HFFc6 (cell line): ENCODE measurements around the gene MARS1. TPM values are rescaled to one million over a fixed set of nuclear protein-coding genes. Genes with fewer than 3 reads are reported as not detected.
A peak's percentile ranks its signal among the peaks of the same experiment; 100 is the strongest.

Source experiments
- DNase-seq: peaks from one replicate; pipeline ENCODE4 v3.0.0-alpha.2; 2018
- H3K27ac Mint-ChIP-seq: 2 replicates; pipeline ENCODE4 v1.8.0; 2020; ENCODE audit warnings: mild to moderate bottlenecking, mixed read lengths
- H3K27me3 Mint-ChIP-seq: 2 replicates; pipeline ENCODE4 v1.8.0; 2021; ENCODE audit warnings: mild to moderate bottlenecking, moderate library complexity, mixed read lengths; ENCODE audit not compliant: insufficient read depth
- H3K36me3 Mint-ChIP-seq: 2 replicates; pipeline ENCODE4 v1.8.0; 2021; ENCODE audit warnings: low read depth, mixed read lengths
- H3K4me1 Mint-ChIP-seq: 2 replicates; pipeline ENCODE4 v1.8.0; 2020; ENCODE audit warnings: low read depth, mixed read lengths
- H3K4me3 Mint-ChIP-seq: 2 replicates; pipeline ENCODE4 v1.8.0; 2020; ENCODE audit warnings: mild to moderate bottlenecking, moderate library complexity, mixed read lengths
- H3K9me3 Mint-ChIP-seq: 2 replicates; pipeline ENCODE4 v1.8.0; 2020; ENCODE audit warnings: mild to moderate bottlenecking, mixed read lengths
- CTCF ChIP-seq: fragments of 200-600 bp; sonication (generic); IDR thresholded peaks from 2 replicates; pipeline ENCODE4 v1.5.0; 2021; ENCODE audit warnings: antibody characterized with exemption, mild to moderate bottlenecking
- total RNA-seq, 6 experiments: library from RNA; stranded (reverse); fragmentation: NEBNext Ultra II Directional; extraction: Animal tissue kit (Norgen Biotek cat#: 25700); gene quantifications; 2 replicates in 1 of 6; 3 replicates in 5 of 6; pipeline ENCODE4 v1.2.3, GENCODE V29; 2021

MARS1 gene
- total RNA-seq, 6 experiments from 2014 or later, result 179 to 207 (median 193) TPM

GRCh38 chr12:57455374-57456144 lies 32.3 kb upstream of the MARS1 start:
- Mint-ChIP-seq H3K4me1 (peaks cover 73% of the 10 kb centered on the region), H3K9me3 (no peaks in the 10 kb centered on the region), H3K27ac (no peak overlapping the region), H3K27me3 (peaks cover 6% of the 10 kb centered on the region), H3K4me3 (no peak overlapping the region; the same call in 1 of the 2 replicates), H3K36me3 (no peaks in the 10 kb centered on the region)
- TF ChIP-seq CTCF, result no peak
- DNase-seq, result no peak

DNA sequence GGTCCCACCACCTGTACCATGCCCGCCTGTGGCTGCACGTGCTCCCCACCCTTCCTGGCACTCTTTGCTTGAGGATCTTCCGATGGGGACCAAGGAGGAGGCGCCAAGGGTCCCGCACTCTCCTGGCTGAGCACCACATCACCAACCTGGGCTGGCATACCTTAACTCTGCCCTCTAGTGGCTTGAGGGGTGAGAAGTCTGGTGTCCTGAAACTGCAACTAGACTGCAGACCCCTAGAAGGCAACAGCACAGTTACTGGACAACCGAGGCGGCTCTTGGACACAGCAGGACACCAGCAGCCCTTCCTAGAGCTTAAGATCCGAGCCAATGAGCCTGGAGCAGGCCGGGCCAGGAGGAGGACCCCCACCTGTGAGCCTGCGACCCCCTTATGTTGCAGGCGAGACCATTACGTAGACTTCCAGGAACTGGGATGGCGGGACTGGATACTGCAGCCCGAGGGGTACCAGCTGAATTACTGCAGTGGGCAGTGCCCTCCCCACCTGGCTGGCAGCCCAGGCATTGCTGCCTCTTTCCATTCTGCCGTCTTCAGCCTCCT lies 31.6 kb upstream of the MARS1 start:
- H3K27me3 Mint-ChIP-seq, result peaks cover 6% of the 10 kb centered on the region

DNA sequence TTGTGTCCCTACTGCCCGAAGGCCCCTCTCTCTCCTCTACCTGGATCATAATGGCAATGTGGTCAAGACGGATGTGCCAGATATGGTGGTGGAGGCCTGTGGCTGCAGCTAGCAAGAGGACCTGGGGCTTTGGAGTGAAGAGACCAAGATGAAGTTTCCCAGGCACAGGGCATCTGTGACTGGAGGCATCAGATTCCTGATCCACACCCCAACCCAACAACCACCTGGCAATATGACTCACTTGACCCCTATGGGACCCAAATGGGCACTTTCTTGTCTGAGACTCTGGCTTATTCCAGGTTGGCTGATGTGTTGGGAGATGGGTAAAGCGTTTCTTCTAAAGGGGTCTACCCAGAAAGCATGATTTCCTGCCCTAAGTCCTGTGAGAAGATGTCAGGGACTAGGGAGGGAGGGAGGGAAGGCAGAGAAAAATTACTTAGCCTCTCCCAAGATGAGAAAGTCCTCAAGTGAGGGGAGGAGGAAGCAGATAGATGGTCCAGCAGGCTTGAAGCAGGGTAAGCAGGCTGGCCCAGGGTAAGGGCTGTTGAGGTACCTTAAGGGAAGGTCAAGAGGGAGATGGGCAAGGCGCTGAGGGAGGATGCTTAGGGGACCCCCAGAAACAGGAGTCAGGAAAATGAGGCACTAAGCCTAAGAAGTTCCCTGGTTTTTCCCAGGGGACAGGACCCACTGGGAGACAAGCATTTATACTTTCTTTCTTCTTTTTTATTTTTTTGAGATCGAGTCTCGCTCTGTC lies 31.0 kb upstream of the MARS1 start:
- peaks cover 64% of the 10 kb centered on the region for H3K4me1 Mint-ChIP-seq
- no peak for DNase-seq
- H3K36me3 Mint-ChIP-seq, result no peaks in the 10 kb centered on the region
- no peak for TF ChIP-seq CTCF
- H3K27ac Mint-ChIP-seq, result no peak overlapping the region
- peaks cover 6% of the 10 kb centered on the region for H3K27me3 Mint-ChIP-seq
- H3K4me3 Mint-ChIP-seq, result no peak overlapping the region
- H3K9me3 Mint-ChIP-seq, result no peaks in the 10 kb centered on the region

More for the DNA sequence above, 31.6 kb upstream of the MARS1 start:
- TF ChIP-seq CTCF, result peak; percentile 84
- Mint-ChIP-seq H3K9me3 (no peaks in the 10 kb centered on the region), H3K4me1 (peaks cover 70% of the 10 kb centered on the region), H3K27ac (no peak overlapping the region), H3K36me3 (no peaks in the 10 kb centered on the region), H3K4me3 (no peak overlapping the region; the same call in 1 of the 2 replicates)
- peak; percentile 36 for DNase-seq

DNA sequence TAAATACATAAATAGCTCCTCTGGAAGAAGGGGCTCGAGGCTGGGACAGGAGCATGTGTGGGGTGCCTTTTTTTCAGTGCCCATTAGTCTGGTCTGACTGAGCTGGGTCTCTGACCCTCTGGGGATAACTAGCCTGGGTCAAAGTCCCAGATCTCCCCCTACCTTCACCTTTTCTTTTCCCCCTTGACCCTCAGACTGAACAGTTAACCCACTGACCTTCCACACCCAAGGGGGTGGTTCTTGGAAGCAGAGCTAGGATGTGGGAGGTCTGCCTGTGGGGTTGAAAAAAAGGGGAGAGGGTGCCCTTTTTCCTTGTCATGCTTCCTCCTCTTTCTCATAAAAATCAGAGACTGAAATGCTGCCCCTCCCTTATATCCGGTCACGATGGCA lies 29.2 kb upstream of the MARS1 start:
- Mint-ChIP-seq H3K27me3 (peaks cover 10% of the 10 kb centered on the region), H3K4me1 (peaks cover 61% of the 10 kb centered on the region), H3K9me3 (no peaks in the 10 kb centered on the region), H3K36me3 (no peaks in the 10 kb centered on the region), H3K27ac (peak overlapping the region; percentile 95), H3K4me3 (peak overlapping the region; percentile 93)
- DNase-seq, result no peak
- TF ChIP-seq CTCF, result no peak

DNA sequence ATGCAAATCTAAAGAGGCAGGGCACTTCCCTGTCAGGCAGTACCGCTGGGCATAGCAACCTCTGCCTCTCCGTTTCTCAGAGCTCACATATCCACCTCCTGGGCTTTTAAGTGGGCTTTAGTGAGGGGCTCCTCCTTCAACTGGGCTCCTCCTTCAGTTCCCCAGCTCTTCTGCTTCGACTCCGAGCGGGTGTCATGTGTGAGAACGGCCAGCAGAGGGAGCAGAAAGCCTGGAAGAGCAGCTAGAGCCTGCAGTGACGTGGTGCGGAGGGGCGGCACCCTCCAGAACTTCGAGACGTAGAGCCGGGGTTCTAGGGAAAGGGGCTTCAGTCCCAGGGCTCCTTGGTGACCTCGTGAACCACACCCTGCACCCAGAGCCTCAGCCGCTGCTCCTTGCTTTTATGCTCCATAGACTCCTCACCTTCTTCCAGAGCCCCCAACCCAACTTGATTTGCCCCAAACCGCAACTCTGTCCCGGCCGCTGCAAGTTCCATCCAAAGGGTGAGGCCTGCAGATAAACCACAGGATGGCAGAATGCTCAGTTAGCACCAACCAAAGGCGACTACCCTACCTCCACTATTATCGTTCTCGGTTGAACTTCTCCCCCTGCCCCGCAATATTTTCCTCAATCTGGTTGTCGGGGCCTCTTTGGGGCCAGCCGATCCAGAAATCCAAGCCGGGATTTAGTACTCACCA lies 28.7 kb upstream of the MARS1 start:
- Mint-ChIP-seq H3K4me1 (peaks cover 61% of the 10 kb centered on the region), H3K4me3 (peak overlapping the region; percentile 93), H3K27ac (peak overlapping the region; percentile 95), H3K27me3 (peaks cover 10% of the 10 kb centered on the region), H3K9me3 (no peaks in the 10 kb centered on the region), H3K36me3 (no peaks in the 10 kb centered on the region)
- DNase-seq, result peak; percentile 95
- TF ChIP-seq CTCF, result peak; percentile 96
